ENCODE data around the gene ZNF665.
"Not testable (repeated sequence)": the region's sequence is repeated elsewhere in the genome, so short reads cannot be mapped to it uniquely, and the experiment has no call there.

Gene ZNF665
- total RNA-seq: 0.83 to 8.8 (median 4.2) reads per million in 4 donors

DNA sequence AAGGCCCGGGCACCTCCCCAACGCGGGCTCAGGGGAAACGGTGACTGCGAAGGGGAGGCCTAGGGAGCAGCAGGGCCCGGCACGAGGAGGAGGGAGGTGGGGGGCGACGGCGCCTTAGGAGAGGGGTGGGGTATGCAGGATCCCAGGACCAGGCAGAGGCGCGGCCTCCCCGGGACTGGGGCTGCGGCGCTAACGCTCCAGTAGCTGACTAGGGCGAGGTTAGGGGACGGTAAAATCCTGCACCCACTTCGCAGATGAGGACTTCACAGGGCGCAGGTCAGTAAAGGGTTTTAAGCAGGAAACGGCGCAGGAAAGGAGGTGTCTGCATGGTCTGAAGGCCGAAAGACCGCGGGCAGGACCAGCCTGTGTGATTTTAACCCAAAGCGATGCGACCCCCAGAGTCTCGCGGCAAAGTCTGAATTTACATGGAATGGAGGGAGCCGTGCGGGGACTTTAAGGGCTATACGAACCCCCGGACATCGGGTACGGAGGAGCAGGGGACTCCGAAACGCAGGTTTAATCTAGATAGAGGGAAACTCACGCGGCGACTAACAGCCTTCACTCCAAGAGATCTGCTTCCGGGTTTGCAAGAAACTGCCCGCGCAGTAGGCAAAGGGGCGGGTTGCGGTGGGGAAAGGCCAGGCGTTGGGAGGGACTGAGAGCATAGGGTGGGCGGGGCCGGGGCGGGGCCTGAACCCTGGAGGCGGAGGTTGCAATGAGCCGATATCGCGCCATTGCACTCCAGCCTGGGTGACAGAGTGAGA lies at the start of gene ZNF665:
Gene ZNF665, minus strand, starts transcription at position 588 of the 764 bp plus-strand sequence. CDS start 10,460 bp downstream, outside the sequence.
- peak; percentile 70 to 84 (median 72) for DNase-seq

DNA sequence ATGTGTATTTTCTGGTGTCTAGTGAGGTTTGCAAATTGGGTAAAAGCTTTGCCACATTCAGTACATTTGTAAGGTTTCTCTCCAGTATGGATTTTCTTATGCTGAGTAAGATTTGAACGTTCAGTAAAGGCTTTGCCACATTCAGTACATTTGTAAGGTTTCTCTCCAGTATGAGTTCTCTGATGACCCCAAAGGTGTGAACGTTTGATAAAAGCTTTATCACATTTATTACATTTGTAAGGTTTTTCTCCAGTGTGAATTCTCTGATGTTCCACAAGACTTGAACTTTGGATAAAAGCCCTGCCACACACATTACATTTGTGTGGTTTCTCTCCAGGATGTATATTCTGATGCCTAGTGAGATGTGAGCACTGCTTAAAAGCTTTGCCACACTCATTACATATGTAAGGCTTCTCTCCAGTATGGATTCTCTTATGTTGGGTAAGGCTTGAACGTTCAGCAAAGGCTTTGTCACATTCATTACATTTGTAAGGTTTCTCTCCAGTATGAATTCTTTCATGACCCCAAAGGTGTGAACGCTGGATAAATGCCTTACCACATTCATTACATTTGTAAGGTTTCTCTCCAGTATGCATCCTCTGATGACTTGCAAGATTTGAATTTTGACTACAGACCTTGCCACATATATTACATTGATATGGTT lies 44.1 kb upstream of the ZNF665 start:
- DNase-seq: no peak

GRCh38 chr19:53224606-53225005 lies 31.4 kb upstream of the ZNF665 start:
- DNase-seq: no peak

- not testable (repeated sequence) for DNase-seq
Observed at GRCh38 chr19:53222716-53223115, 29.6 kb upstream of the ZNF665 start.

GRCh38 chr19:53212703-53213320 lies 19.7 kb upstream of the ZNF665 start:
- no peak for DNase-seq

DNA sequence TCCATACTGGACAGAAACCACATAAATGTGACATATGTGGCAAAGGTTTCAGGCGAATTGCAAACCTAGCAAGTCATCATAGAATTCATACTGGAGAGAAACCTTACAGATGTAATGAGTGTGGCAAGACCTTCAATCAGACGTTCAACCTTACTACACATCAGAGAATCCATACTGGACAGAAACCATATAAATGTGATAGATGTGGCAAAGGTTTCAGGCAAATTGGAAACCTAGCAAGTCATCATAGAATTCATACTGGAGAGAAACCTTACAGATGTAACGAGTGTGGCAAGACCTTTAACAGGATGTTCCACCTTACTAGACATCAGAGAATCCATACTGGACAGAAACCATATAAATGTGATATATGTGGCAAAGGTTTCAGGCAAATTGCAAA lies 18.4 kb upstream of the ZNF665 start:
- not testable (repeated sequence) for DNase-seq

DNA sequence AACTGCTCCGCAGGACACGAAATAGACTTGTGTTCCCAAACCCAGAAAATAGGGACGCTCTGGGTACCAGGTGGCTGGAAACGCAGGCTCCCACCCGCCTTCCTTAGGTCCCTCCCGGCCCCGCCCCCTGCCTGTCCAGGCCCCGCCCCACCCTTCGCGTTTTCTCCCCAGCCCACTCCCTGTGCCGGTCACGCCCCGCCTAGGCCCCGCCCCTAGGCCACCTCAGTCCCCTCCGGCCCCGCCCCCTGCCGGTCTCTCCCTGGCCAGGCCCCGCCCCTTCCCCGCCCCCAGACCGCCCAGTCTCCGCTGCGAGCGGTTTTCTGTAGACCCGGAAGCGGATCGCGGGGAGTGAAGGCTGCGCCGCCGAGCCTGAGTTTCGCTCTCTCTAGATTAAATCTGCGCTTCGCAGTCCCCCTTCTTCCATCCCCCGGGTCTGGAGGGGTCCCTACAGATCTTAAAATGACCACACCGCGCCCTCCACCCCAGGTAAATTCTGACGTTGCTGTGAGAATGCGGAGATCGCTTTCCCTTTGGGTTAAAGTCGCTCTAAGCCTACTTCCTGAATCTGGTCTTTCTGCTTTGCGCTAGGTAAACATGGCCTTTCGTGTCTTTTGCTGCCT lies 3.7 kb upstream of the ZNF665 start:
- peak; percentile 90 to 99 (median 98) for DNase-seq

DNA sequence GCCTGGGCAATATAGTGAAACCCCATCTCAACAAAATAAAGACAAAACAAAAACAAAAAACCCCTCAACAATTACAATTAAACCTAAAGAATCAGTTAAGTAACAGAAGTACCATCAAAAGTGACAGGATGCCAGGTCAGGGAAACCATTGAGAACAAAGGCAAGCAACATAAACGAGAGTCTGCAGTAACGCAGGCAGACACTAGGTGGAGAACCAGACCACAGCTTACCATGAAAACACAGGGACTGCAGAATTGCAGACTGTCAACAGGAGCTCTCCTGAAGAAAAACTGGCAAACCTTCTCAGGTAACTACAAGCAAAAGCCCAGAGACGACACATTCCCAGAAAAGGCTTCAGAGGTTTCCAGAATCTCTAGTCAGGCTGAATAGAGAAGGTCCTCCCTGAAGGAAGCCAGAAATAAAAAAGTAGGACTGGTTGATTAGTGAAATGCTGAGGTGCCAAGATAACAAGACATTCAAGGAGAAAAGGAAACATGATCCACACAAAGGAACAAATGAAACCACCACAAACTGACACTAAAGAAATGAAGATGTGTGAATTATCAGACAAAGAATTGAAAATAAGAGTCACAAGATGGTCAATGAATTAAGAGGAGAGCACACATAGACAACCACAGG lies 2.2 kb upstream of the ZNF665 start:
- peak; percentile 29 to 73 (median 61) for DNase-seq

DNA sequence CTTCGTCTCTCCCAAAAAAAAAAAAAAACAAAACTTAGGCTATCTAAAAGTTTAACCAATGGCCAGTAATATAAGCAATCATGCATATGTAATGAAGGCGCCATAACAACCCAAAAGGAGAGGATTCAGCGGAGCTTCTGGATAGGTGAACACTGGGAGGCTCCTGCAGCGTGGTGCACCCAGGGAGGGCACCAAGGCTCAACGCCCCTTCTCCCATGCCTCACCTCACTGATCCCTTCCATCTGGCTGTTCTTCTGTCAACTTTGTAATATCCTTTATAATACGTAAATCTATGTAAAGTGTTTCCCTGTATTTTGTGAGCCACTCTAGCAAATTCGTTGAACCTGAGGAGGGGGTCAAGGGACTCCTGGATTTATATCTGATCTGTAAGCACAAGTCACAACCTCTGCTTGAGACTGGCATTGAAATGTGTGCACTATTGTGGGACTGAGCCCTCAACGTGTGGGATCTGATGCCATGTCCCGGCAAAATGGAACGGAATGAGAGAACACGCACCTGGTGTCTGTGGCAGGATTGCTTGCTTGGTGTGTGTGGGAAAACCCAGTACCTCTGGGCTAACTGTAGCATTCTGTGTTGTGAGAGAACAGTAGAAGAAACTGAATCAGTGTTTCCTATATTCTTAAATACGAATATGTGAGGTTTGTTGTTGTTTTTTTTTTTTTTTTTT lies 521 bp upstream of the ZNF665 start:
- DNase-seq: no peak

DNA sequence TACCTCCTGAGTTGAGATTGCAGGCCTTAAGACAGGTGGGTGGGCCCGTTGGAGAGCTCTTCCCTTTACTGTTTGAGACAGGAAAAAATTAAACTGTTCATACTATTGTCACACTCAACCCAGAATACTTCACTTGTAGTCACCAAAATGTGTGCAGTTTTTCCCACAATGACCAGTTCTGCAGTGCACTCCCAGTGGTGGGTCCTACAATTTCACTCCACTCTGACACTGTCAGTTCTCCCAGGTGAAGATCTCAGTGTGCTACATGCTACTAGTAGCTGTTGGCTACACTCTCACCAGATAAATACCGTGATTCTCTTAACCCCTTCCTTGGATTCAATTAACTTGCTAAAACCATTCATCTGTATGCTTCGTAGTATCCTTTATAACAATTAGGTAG lies 2.9 kb downstream of the ZNF665 start:
- DNase-seq: no peak

DNA sequence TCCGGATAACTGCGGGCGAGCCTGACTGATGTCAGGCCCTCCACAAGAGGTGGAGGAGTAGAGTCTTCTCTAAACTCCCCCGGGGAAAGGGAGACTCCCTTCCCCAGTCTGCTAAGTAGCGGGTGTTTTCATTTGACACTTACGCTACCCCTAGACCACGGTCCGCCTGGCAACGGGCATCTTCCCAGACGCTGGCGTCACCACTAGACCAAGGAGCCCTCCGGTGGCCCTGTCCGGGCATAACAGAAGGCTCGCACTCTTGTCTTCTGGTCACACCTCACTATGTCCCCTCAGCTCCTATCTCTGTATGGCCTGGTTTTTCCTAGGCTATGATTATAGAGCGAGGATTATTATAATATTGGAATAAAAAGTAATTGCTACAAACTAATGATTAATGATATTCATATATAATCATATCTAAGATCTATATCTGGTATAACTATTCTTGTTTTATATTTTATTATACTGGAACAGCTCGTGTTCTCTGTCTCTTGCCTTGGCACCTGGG lies 3.4 kb downstream of the ZNF665 start:
- DNase-seq: not testable (repeated sequence)

- DNase-seq: not testable (repeated sequence)
Observed at GRCh38 chr19:53185155-53185882, 7.8 kb downstream of the ZNF665 start.

DNA sequence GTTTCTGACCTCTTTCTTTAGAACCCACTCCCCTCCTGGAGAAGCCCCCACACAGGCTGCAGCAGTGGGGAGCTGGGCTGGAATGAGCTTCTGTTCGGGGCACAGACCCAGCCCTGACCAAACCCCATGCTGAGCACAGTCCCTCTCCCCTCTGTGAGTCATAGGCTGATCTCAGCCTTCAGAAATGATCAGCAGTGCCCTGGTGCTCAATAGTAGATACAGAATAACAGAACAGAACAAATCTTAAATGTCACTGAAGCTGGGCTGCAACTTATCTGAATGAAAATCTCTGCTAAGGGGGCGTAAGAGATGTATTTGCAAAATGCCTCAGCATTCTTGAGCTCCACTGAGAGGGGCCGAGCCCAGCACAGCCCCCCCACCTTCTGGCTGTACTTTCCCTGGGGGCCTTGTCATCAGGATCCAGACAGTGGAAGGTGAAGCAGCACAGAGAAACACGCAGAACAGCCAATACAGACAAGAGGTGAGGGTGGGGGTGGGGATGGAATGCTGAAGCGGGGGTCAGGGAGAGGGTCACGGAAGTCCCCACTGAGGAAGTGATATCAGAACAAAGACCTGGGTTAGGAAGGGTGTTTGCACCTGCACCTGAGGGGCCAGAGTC lies 9.9 kb downstream of the ZNF665 start:
- DNase-seq: no peak

- DNase-seq: no peak
Observed at GRCh38 chr19:53182202-53182601, 11.0 kb downstream of the ZNF665 start.

GRCh38 chr19:53177986-53178385 lies 15.2 kb downstream of the ZNF665 start:
- no peak for DNase-seq

DNA sequence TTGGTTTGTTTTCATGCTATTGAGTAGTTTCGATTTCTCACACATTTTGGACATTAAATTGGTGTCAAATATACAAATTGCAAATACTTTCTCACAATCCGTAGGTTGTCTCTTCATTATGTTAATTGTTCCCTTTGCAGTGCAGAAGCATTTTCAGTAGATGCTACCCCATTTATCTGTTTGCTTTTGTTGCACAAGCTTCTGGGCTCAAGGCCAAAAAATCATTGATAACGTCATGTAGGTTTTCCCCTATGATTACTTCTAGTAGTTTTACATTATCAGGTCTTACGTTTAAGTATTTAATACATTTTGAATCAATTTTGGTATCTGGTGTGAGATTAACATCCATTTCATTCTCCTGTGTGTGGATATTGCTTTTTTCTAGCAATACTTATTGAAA lies 20.3 kb downstream of the ZNF665 start:
- DNase-seq: no peak

- no peak for DNase-seq
Observed at GRCh38 chr19:53165691-53166091, 27.5 kb downstream of the ZNF665 start.

GRCh38 chr19:53161123-53161522 lies 32.0 kb downstream of the ZNF665 start:
- DNase-seq: no peak

DNA sequence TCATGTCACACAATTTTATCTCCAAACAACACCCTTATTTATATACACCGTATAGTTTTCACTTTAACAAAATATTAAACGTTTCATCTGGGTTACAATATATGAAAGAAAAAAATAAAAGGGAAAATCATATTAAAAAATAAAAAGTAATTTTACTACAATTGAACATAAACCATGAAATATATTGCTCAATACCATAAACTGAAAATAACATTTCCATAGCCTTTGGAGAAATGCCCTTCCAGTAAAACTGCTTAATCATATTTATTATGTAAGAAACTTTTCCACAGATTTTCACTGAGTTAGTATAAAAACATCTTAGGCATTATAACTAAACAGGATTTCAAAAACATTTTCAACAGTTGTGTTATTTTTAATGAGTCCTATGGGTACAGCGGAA lies 32.8 kb downstream of the ZNF665 start:
- DNase-seq: no peak

DNA sequence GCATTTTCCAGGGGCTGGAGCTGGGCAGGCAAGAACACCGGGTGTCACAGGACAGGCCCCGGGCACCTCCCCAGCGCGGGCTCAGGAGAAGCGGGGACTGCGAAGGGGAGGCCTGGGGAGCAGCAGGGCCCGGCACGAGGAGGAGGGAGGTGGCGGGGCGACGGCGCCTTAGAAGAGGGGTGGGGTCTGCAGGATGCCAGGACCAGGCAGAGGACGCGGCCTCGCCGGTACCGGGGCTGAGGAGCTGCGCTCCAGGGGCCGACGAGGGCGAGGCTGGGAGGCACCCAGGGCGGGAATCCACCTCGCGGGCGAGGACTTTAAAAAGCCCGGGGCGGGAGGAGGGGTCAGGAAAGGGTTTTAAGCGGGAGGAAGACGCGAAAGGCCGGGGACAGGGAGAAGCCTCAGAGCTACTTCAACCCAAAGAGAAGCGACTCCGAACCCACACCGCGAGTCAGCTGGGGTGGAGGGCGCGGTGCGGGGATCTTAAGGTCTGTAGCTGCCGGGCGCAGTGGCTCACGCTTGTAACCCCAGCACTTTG lies 35.0 kb downstream of the ZNF665 start:
- DNase-seq: peak; percentile 9 to 19 (median 15)

All from T-helper 1 cell (primary cell).